Measurements from ENCODE around the gene YIPF4. TPM values are rescaled to one million over a fixed set of nuclear protein-coding genes. Genes with fewer than 3 reads are reported as not detected.

YIPF4 gene
- total RNA-seq = 21.9 and 27.7 TPM in 2 replicates

- FAIRE-seq = no peak
- Histone ChIP-seq H3K36me3 (ENCODE audit: control insufficient read depth, insufficient read depth, low read length) (peaks cover 3% of the 10 kb centered on the region), H3K27me3 (ENCODE audit: control insufficient read depth, insufficient read depth, low read length) (no peaks in the 10 kb centered on the region), H3K4me3 (ENCODE audit: low read depth, low read length) (peak within 1 kb of the TSS; percentile 100)
- peak; percentile 84 for DNase-seq (ENCODE audit: low read depth)
- TF ChIP-seq CTCF (IDR thresholded peaks at IDR 0.05; ENCODE audit: insufficient read depth, low read length, severe bottlenecking) = no peak
Observed at GRCh38 chr2:32277674-32278477, at the start of gene YIPF4. Gene YIPF4 (plus strand): TSS chr2:32277904. CDS start chr2:32278156, 252 bp downstream.

- no peak for DNase-seq (ENCODE audit: low read depth)
- peaks cover 2% of the 10 kb centered on the region for H3K36me3 ChIP-seq (ENCODE audit: control insufficient read depth, insufficient read depth, low read length)
- FAIRE-seq = no peak
- no peak for TF ChIP-seq CTCF (IDR thresholded peaks at IDR 0.05; ENCODE audit: insufficient read depth, low read length, severe bottlenecking)
- no peak overlapping the region for H3K4me3 ChIP-seq (ENCODE audit: low read depth, low read length)
- H3K27me3 ChIP-seq (ENCODE audit: control insufficient read depth, insufficient read depth, low read length) = no peaks in the 10 kb centered on the region
Observed at GRCh38 chr2:32228181-32228580, 49.5 kb upstream of the YIPF4 start.

GRCh38 chr2:32229635-32230034 lies 48.1 kb upstream of the YIPF4 start:
- no peak for DNase-seq (ENCODE audit: low read depth)
- FAIRE-seq = no peak
- no peak for TF ChIP-seq CTCF (IDR thresholded peaks at IDR 0.05; ENCODE audit: insufficient read depth, low read length, severe bottlenecking)
- Histone ChIP-seq H3K4me3 (ENCODE audit: low read depth, low read length) (no peak overlapping the region), H3K27me3 (ENCODE audit: control insufficient read depth, insufficient read depth, low read length) (no peaks in the 10 kb centered on the region), H3K36me3 (ENCODE audit: control insufficient read depth, insufficient read depth, low read length) (peaks cover 2% of the 10 kb centered on the region)

- no peak for TF ChIP-seq CTCF (IDR thresholded peaks at IDR 0.05; ENCODE audit: insufficient read depth, low read length, severe bottlenecking)
- Histone ChIP-seq H3K27me3 (ENCODE audit: control insufficient read depth, insufficient read depth, low read length) (no peaks in the 10 kb centered on the region), H3K36me3 (ENCODE audit: control insufficient read depth, insufficient read depth, low read length) (no peaks in the 10 kb centered on the region), H3K4me3 (ENCODE audit: low read depth, low read length) (no peak overlapping the region)
- peak; percentile 54 for DNase-seq (ENCODE audit: low read depth)
- FAIRE-seq = no peak
Observed at GRCh38 chr2:32231959-32232358, 45.7 kb upstream of the YIPF4 start.

GRCh38 chr2:32235315-32235714 lies 42.4 kb upstream of the YIPF4 start:
- TF ChIP-seq CTCF (IDR thresholded peaks at IDR 0.05; ENCODE audit: insufficient read depth, low read length, severe bottlenecking) = no peak
- peak; percentile 91 for DNase-seq (ENCODE audit: low read depth)
- no peaks in the 10 kb centered on the region for H3K36me3 ChIP-seq (ENCODE audit: control insufficient read depth, insufficient read depth, low read length)
- no peak overlapping the region for H3K4me3 ChIP-seq (ENCODE audit: low read depth, low read length)
- no peak for FAIRE-seq
- H3K27me3 ChIP-seq (ENCODE audit: control insufficient read depth, insufficient read depth, low read length) = no peaks in the 10 kb centered on the region

- no peak for FAIRE-seq
- Histone ChIP-seq H3K4me3 (ENCODE audit: low read depth, low read length) (no peak overlapping the region), H3K27me3 (ENCODE audit: control insufficient read depth, insufficient read depth, low read length) (no peaks in the 10 kb centered on the region), H3K36me3 (ENCODE audit: control insufficient read depth, insufficient read depth, low read length) (no peaks in the 10 kb centered on the region)
- no peak for TF ChIP-seq CTCF (IDR thresholded peaks at IDR 0.05; ENCODE audit: insufficient read depth, low read length, severe bottlenecking)
- no peak for DNase-seq (ENCODE audit: low read depth)
Observed at GRCh38 chr2:32237488-32237887, 40.2 kb upstream of the YIPF4 start.

Data from bronchial epithelial cell (primary cell).